Suppressor macrophage (primary cell): ENCODE measurements around the gene PYCARD.
"Not testable (repeated sequence)": the region's sequence is repeated elsewhere in the genome, so short reads cannot be mapped to it uniquely, and the experiment has no call there.

Experiments
- DNase-seq, 4 experiments: peaks; one replicate each; pipeline ENCODE4 v3.0.0-alpha.2; 2020 to 2022

The PYCARD gene

DNA sequence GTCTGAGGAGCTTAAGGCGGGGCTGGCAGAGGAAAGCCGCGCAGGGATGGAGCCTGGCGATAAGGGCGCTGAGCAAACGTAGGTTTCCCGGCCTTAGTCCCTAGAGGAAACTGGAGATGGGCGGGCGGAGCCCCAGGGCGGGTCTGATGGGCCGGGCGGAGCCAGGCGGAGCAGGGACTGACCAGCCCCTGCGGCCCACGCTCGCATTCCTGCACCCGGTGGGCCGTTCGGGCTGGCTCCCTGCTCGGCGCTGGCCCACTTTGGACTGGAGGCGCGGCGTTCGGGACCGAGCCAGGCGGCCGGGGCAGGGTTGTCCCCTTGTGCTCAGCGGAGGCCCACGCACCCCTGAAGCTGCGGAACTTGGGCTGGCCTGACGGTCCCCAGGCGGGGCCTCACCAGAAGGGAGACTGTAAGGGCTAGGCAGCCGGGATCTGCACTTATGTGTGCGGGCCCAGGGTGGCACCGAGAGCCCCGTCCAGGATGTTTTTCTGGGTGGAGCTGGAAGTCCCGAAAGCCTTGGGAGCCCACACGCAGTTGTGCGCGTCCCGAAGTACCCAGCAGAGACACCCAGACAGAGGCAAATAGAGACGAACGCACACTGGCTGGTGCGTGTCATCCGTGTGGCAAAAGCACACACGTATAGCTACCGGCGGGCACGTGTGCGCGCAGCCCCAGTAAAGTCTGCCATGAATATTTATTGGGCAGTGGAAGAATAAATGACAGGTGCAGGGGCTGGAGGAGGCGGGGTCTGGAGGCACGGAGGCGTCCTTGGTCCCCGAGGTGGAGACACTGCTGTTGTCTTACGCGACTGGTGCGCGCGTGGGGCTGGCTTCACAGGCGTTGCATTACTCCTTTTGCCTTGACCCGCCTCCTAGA, 13.0 kb upstream of the PYCARD start:
- peak; percentile 71 to 87 (median 77) for DNase-seq

DNA sequence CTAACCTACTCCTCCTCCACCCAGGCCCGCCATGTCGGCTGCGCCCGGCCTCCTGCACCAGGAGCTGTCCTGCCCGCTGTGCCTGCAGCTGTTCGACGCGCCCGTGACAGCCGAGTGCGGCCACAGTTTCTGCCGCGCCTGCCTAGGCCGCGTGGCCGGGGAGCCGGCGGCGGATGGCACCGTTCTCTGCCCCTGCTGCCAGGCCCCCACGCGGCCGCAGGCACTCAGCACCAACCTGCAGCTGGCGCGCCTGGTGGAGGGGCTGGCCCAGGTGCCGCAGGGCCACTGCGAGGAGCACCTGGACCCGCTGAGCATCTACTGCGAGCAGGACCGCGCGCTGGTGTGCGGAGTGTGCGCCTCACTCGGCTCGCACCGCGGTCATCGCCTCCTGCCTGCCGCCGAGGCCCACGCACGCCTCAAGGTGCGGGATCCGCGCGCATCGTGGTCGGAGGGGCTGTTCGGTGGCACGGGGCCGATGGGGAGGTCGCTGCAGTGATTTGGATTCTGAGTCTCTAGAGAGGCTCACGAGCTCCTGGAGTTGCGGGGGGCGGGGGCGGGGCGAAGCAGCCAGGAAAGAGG, 12.2 kb upstream of the PYCARD start:
- DNase-seq, result peak in 3 of 4 experiments; percentile 29 to 51 (median 34)

DNA sequence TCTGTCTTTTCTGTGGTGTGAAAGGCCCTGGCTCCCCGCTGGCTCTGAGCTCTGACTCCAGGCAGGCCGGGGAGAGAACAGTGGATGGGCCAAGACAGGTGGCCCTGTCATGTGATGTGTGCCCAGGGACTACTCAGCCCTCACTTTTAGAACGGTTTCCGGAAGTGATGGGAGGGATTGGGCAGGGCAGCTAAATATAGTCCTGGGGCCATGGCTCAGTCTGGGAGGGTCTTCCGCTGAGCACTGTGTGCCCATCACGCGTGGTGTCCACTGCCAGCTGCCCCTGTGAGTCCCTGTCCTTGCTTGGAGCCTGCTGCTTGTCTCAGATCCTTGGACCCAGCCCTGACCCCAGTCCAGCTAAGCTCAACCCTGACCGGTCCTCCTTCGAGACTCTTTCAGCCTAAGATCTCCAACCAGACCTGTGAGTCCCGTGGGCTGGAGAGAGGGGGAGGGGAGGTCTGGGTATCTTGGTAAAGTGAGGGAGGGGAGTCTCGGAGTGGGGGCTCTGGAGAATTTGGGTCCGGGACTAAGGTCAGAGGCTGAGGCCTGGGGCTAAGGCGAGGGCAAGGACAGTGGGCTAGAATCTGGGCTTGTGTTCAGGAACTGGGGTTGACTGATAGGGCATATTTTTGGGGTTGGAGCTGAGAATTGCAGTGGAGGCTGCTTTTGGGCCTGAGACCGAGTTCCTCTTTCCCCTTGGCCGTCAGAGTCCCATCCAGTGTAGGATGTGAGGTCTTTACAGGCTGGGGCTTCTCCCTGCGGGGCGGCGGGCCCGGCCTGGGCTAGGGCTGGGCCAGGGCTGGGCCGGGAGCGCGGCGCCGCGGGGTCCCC, 11.5 kb upstream of the PYCARD start, which contains the start of gene TRIM72:
Gene TRIM72 (plus strand): TSS at position 243 of the 831 bp plus-strand sequence. CDS start 620 bp downstream, outside the sequence.
- peak; percentile 36 to 62 (median 57) for DNase-seq

DNA sequence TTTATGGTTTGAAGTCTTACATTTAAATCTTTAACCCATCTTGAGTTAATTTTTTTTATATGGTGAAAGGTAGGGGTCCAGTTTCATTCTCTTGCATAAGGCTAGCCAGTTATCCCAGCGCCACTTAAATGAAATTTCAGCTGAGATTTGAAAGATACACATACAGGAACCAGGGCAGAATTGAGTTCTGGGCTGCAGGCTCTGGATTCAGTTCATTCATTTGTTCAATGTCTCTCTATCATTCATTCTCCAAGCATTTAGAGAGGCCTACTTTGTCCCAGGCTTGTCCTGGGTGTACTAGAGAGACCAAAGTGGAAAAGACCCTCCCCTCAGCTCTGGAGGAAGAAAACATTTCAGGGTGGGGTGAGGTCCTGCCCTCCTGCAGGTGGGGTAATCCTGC, 10.8 kb upstream of the PYCARD start:
- DNase-seq, result no peak

DNA sequence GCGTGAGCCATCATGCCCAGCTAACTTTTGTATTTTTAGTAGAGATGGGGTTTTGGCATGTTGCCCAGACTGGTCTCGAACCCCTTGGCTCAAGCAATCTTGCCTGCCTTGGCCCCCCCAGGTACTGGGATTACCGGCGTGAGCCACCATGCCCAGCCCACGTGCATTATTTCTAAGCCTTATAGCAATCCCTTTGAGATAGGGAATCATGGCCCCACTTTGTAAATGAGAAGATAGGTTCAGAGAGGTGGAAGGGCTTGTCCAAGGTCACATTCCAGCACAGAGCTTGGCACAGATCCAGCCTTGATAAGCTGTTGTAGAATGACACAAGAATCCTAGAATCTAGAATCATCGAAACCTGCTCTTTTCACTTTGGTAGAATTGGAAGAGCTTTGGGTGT, 4.2 kb upstream of the PYCARD start:
- no peak for DNase-seq

DNA sequence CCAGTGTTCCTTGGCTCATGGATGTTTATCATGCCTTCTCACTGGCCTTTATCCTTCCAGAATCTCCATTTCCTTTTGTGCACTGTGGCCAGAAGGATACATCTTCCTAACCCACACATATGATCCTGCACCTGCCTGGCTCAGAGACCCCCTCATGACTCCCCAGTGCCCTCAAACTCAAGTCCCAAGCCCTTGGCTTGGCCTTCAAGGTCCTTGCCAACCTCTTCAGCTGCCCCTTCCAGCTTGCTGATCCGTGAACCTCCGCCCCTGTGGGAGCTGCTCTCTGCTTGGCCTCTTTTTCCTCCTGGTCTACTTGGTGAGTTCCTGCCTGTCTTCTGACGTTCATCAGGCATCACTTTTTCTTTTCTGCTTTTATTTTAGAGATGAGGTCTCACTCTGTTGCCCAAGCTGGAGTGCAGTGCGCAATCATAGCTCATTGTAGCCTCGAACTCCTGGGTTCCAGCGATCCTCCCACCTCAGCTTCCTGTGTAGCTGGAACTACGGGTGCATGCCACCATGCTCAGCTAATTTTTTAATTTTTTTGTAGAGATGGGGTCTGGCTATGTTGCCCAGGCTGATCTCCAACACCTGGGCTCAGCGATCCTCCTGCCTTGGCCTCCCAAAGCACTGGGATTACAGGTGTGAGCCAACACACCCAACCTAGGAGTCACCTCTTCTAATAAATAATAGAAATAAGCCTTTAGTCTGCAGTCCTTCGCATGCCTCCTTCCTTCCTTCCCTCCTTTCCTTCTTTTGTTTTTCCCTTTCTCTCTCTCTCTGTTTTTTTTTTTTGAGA, 2.5 kb upstream of the PYCARD start:
- no peak for DNase-seq

DNA sequence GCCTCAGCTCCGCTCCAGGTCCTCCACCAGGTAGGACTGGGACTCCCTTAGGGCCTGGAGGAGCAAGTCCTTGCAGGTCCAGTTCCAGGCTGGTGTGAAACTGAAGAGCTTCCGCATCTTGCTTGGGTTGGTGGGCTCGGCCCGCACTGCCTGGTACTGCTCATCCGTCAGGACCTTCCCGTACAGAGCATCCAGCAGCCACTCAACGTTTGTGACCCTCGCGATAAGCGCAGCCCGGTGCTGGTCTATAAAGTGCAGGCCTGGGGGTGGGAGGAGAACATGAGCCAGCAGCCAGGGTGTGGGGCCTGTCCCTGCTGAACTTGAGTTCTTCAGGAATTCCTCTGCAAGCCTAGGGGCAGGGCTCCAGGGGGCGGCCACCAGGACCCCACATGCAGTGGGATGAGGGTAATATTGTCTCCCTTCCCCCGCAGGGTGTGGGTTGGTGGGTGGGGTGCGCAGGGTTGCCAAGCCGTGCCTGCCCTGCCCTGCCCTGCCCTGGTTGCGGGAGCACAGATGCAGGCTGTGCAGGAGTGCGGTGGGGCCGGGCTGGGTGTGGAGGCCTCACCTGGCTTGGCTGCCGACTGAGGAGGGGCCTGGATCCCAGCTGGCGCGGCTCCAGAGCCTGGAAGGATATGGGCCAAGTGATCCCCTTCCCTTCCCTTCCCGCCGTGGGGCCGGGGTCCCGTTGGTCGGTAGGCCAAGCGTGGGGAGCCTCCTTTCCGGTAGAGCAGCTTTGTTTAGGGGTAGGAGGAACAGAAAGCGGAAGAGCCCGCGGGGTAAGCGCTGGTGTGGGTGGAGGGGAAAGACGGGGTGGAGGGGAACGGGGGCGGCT, 762 bp downstream of the PYCARD start:
- peak; percentile 63 to 85 (median 80) for DNase-seq

DNA sequence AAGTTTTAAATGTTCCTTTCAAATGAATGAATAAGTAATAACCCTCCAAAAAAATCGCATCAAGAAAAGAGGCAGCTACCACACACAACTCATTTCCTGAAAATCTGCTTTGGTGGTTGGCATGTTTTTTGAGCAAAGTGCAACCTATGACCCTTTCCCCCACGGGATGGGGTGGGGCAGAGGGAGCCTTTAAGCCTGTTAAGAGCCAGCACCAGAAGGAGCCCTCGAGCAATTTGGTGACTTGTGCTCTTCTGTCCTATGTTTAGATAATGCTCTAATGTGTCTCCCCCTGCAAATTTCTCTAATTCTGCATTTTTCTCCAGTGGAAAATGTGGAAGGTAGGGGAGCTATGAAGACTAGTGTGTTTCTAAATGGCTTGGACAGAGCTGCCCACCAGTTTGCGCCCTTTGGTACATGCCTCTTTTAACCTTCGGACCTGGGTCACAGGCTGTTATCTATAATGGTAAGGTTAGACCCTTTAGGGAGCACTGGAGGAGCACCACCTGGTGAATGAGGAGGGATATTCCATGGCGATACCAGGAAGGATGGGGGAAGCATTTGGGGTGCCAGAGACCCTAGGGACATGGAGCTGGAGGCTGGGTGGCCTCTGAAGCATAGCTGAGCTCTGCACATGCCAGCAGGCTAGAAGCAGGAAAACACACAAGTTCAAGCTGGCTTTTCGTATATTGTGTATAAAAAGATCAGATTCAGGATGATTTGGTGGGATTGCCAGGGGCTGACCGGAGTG, 1.6 kb downstream of the PYCARD start:
- DNase-seq, result peak; percentile 70 to 79 (median 77)

DNA sequence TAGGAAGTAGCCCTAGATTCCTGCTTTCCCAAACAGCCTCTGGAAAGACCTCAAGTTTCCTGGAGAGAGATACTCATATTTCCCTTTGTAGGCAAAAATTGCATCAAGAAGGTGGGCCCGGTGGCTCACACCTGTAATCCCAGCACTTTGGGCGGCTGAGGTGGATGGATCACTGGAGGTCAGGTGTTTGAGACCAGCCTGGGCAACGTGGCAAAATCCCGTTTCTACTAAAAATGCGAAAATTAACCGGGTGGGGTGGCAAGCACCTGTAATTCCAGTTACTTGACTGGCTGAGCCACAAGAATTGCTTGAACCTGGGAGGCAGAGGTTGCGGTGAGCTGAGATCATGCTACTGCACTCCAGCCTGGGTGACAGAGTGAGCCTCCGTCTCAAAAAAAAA, 2.4 kb downstream of the PYCARD start:
- DNase-seq, result not testable (repeated sequence)

DNA sequence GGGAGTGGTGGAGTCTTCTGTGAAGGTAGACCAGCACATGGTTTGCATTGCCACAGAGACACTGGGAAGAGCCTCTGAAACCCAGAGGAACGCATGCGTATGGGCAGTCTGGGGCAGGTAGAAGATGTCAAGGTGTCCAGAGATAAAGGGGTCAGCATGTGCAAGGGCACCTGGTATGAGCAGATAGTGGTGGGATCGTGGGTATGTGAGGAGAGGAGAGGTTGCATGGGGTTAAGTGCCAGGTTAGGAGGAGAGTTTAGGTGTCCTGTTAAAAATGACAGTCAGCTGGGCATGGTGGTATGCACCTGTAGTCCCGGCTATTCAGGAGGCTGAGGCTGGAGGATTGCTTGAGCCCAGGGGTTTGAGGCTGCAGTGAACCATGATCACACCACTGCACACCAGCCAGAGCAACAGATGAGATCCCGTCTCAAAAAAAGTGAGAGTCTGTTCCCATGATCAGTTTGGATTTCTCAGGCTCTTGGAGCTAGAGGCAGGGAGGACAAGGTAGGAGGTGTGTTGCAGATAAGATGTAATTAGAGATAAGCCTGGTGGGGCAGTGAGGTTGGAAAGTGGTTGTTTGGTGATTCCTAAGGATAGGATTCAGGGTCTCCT, 3.0 kb downstream of the PYCARD start:
- DNase-seq, result no peak

DNA sequence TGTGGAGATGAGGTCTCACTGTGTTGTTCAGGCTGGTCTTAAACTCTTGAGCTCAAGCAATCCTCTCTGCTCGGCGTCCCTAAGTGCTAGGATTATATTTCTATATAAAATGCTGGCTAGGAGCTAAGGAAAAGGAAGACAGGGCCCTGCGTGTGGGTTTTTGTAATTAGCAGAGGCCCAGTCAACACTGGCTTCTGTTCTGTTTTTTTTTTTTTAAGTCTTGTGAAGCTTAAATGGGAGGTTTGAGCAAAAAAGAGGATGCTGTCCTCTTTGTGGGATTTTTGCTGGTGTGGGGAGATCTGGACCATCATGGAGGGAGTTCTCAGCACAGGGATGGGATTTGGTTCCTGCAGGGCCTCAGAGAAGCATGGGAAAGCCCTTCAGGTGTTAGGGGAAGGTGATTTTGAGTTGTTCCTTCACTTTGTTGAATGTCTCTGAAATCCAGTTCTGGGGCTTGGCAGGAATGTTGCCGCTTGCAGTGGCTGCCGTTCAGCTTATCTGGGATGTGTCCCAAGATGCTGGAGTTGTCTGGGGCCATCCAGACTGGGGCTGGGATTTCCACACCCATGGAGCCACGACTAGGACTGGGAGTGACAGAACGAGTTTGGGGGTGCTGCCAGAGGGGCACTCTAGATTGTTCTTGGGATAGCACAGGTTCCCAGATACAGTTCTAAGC, 4.2 kb downstream of the PYCARD start:
- DNase-seq, result peak in 3 of 4 experiments; percentile 42 to 62 (median 56)

DNA sequence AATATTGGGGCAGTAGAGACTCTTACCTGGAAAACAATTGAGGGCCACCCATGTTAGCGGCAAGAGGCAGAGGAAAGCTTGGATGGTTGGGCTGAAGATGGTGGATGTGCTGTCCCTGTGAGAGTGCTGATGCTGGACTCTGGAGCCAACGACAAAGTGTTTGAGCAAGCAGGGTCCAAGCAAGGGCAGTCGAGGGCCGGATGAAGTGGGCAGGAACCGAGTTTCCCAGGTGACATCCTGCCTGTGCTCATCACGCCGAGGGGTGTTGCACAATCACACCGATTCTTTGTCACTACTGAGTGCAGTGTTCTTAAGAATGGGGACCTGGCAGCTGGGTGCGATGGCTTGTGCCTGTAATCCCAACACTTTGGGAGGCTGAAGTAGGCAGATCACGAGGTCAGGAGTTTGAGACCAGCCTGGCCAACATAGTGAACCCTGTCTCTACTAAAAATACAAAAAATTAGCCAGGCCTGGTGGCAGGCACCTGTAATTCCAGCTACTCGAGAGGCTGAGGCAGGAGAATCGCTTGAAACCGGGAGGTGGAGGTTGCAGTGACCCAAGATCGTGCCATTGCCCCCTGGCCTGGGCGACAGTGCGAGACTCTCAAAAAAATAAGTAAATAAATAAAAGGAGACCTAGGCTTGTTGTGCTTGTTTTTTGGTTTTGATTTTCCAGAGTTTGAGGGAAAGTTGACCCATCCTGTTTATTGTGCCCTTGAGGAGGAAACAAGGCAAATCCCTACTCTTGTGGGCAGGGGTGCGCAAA, 6.1 kb downstream of the PYCARD start:
- peak in 3 of 4 experiments; percentile 28 to 33 (median 33) for DNase-seq

DNA sequence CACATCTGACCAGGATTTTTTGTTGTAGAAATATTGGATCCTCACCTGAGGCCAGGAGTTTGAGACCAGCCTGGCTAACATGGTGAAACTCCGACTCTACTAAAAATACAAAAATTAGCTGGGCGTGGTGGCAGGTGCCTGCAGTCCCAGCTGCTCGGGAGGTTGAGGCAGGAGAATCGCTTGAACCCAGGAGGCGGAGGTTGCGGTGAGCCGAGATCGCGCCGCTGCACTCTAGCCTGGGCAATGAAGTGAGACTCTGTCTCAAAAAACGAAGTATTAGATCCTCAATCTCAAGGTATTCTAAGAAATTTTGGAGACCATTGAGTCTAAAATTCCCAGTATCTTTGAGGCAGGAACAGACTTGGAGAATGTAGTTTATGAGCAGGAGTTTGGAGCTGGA, 6.7 kb downstream of the PYCARD start:
- not testable (repeated sequence) for DNase-seq

DNA sequence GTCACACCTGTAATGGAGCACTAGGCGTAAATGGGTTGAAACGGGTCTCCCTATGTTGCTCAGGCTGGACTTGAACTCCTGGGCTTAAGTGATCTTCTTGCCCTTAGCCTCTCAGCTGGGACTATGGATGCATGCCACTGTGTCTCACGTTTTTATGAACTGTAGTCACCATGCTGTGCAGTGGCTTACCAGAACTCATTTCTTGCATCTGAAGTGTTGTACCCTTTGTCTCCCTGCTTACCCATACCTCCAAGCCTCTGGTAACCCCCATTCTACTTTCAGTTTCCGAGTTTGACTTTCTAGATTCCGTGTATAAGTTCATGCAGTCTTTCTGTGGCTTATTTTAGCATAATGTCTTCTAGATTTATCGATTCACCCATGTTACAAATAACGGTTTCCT, 7.7 kb downstream of the PYCARD start:
- DNase-seq, result no peak

DNA sequence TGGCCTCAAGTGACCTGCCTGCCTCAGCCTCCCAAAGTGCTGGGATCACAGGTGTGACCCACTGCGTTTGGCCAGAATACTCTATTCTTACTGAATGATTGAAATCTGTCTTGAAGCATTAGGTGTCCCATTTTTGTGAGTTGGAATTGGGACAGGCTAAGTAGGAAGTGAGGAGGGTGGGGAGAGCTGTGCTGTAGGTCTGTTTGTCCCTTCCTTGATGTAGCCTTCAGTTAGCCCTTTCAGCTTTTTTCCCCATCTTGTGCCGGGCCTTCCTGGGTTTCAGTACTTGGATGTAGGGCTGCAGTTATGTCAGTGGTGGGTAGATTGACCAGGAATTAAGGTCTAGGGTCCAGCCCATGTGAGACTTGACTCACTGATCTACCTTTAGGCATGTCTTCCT, 8.7 kb downstream of the PYCARD start:
- DNase-seq, result no peak

DNA sequence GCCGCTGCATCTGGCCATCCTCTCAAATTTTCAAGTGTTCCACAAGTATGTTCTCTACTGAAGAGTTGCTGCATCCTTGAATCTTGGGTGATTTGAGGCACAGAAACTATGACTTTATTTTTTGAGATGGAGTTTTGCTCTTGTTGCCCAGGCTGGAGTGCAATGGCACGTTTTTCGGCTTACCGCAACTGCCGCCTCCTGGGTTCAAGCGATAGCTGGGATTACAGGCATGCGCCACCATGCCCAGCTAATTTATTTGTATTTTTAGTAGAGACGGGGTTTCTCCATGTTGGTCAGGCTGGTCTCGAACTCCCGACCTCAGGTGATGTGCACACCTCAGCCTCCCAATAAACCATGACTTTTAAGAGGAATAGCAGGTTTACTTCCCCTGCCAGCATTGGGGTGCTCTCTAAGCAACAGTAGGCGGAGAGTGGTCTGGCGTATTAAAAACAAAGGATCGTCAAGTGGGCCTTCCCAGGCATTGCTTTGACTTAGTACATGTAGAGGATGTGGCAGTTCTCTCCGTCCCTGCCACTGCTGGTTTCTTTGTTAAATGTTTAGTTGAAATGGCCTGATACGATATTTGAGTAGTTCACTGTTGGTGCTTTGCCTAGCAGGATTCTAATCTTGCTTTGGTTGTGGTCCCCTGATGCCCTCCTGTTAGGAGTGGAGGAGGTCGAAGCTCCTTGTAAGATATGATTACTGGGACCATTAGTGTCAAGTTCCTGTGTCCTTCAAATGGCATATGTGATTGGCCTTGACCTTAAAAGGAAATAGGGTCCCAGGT, 9.5 kb downstream of the PYCARD start:
- no peak for DNase-seq

DNA sequence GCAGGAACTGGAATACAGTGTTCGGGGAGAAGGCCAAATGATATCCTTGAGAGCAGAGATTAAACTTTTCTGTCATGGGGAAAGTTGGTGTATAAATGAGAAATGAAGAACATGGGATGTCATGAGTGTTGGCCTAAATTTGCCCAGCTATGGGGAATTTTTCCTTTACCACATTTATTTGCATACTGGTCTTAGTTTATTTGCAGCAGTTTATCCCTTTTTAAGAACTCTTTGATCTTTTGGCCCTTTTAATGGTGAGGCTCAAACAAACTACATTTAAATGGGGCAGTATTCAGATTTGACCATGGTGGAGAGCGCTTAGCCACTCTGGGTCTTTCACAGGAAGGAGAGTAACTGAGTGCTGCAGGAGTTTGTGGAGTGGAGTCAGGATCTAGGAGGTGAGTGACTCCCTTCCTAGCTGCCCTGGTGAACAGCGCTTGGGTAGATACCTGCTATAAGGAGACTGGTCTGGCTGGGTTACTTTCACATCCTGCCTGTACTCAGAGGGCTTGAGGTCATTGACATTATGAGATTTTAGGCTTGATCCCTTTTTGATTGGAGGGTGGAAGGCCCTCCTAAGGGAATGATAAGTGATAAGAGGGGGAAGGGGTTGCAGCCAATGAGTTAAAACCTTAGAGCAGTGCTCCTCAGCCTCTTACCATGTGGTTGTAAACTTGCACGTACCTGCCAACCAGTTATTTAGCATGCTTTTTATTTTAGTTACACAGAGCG, 10.7 kb downstream of the PYCARD start:
- DNase-seq, result no peak
